SIG-M5 (cell line): ENCODE measurements around the gene CMSS1.
"Not testable (repeated sequence)": the region's sequence is repeated elsewhere in the genome, so short reads cannot be mapped to it uniquely, and the experiment has no call there.

Source experiments
- DNase-seq: peaks from one replicate; lab custom pipeline; 2025; lab: John Stamatoyannopoulos, UW

The CMSS1 gene

GRCh38 chr3:99818818-99819217, 1.2 kb downstream of the CMSS1 start:
- no peak for DNase-seq

GRCh38 chr3:99823723-99824711, 6.4 kb downstream of the CMSS1 start:
- no peak for DNase-seq

- DNase-seq = no peak
Measured at GRCh38 chr3:99825004-99825640, 7.5 kb downstream of the CMSS1 start.

- DNase-seq = no peak
Measured at GRCh38 chr3:99829844-99830243, 12.2 kb downstream of the CMSS1 start.

GRCh38 chr3:99833617-99834205, 16.0 kb downstream of the CMSS1 start:
- no peak for DNase-seq

- no peak for DNase-seq
Measured at GRCh38 chr3:99834211-99834957, 16.7 kb downstream of the CMSS1 start.

- no peak for DNase-seq
Measured at GRCh38 chr3:99836681-99837080, 19.0 kb downstream of the CMSS1 start.

GRCh38 chr3:99837715-99838114, 20.1 kb downstream of the CMSS1 start:
- DNase-seq = no peak

GRCh38 chr3:99838755-99839154, 21.1 kb downstream of the CMSS1 start:
- no peak for DNase-seq

GRCh38 chr3:99839613-99840012, 22.0 kb downstream of the CMSS1 start:
- DNase-seq = no peak

GRCh38 chr3:99841949-99842348, 24.3 kb downstream of the CMSS1 start:
- DNase-seq = not testable (repeated sequence)

GRCh38 chr3:99842826-99843589, 25.3 kb downstream of the CMSS1 start:
- no peak for DNase-seq

- DNase-seq = no peak
Measured at GRCh38 chr3:99843590-99844258, 26.1 kb downstream of the CMSS1 start.

- no peak for DNase-seq
Measured at GRCh38 chr3:99845331-99845730, 27.7 kb downstream of the CMSS1 start.

- no peak for DNase-seq
Measured at GRCh38 chr3:99845999-99846398, 28.3 kb downstream of the CMSS1 start.

- no peak for DNase-seq
Measured at GRCh38 chr3:99846477-99847160, 29.0 kb downstream of the CMSS1 start.

- no peak for DNase-seq
Measured at GRCh38 chr3:99848433-99848832, 30.8 kb downstream of the CMSS1 start.

GRCh38 chr3:99850608-99851007, 32.9 kb downstream of the CMSS1 start:
- no peak for DNase-seq

GRCh38 chr3:99851955-99852354, 34.3 kb downstream of the CMSS1 start:
- no peak for DNase-seq

- no peak for DNase-seq
Measured at GRCh38 chr3:99852851-99853250, 35.2 kb downstream of the CMSS1 start.
